CD4-positive, alpha-beta T cell treated with Interleukin-10 for 1 hour (primary cell): Measurements from ENCODE around the gene RBM20.
"Not testable (repeated sequence)": the region's sequence is repeated elsewhere in the genome, so short reads cannot be mapped to it uniquely, and the experiment has no call there.

ENCODE experiments used
- DNase-seq: peaks from one replicate; pipeline ENCODE4 v3.0.0-alpha.2; 2020

RBM20 gene

GRCh38 chr10:110679486-110680272 lies 35.5 kb downstream of the RBM20 start:
- no peak for DNase-seq

GRCh38 chr10:110680273-110681020 lies 36.3 kb downstream of the RBM20 start:
- DNase-seq: no peak

GRCh38 chr10:110681023-110681681 lies 37.0 kb downstream of the RBM20 start:
- peak; percentile 30 for DNase-seq

- no peak for DNase-seq
Measured at GRCh38 chr10:110682348-110682747, 38.2 kb downstream of the RBM20 start.

GRCh38 chr10:110684800-110685446 lies 40.8 kb downstream of the RBM20 start:
- DNase-seq: no peak

- no peak for DNase-seq
Measured at GRCh38 chr10:110686047-110686446, 41.9 kb downstream of the RBM20 start.

DNA sequence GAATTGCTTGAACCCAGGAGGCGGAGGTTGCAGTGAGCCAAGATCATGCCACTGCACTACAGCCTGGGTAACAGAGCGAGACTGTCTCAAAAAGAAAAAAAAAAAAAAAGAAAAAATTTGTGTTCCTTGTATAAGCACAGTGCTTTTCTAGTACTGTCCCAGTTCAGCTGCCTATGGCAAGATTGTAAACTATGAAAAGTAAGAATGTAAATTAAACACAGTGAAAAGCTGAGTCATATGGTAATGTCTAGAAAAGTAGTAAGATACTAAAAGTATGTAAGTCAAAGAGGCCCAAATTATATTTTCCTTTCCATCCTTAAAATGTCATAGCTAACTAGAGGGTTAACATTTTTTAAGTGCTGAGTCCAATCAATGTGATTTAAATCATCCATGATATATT lies 42.8 kb downstream of the RBM20 start:
- DNase-seq: no peak

DNA sequence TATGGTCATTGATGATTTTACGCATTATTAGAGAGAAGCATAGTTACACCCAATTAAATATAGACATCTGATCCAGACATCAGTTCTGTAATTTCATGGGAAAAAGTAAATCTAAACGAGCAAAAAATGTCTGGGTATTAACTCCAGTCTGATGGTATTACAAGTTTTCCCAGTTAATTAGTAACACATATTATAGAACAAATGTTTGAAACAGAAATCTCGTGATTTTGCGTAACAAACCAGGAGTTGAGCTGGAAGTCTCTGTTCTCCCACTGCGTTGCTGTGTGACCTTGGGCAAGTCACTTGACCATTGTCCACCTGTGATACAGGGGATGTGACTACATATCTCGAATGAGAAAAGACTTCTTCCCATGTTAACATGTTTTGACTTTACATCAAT lies 43.3 kb downstream of the RBM20 start:
- no peak for DNase-seq

DNA sequence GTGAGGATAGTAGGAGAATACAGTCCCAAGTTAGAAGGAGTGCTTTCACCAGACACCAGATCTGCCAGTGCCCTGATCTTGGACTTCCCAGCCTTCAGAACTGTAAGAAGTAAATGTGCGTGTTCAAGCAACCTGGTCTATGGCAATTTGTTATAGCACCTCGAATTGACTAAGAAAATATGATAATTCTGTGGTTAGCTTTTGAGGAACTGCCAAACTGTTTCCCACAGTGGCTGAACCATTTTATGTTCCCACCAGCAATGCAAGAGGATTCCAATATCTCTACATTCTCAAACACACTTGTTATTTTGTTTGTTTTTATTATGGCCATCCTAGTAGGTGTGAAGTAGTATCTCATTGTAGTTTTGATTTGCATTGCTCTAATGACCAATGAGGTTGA lies 47.0 kb downstream of the RBM20 start:
- DNase-seq: no peak

DNA sequence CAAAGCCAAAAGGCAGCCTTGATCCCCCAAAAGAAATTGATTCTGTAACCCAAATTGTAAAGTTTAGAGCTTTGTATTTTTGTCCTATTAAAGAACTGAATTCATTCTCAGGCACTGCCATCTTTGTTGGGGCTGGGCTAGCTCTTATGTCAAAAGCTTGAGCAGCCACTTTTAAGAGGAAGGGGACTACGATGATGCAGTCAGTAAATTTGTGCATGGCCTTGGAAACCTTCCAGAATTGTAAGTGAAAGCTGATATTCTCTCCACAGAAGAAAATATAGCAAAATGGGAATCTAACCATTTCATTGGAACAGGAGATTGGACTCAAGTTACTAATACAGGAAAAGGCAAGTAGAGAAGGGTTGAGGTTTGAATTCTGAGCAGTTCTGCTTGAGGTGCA lies 50.1 kb downstream of the RBM20 start:
- DNase-seq: no peak

DNA sequence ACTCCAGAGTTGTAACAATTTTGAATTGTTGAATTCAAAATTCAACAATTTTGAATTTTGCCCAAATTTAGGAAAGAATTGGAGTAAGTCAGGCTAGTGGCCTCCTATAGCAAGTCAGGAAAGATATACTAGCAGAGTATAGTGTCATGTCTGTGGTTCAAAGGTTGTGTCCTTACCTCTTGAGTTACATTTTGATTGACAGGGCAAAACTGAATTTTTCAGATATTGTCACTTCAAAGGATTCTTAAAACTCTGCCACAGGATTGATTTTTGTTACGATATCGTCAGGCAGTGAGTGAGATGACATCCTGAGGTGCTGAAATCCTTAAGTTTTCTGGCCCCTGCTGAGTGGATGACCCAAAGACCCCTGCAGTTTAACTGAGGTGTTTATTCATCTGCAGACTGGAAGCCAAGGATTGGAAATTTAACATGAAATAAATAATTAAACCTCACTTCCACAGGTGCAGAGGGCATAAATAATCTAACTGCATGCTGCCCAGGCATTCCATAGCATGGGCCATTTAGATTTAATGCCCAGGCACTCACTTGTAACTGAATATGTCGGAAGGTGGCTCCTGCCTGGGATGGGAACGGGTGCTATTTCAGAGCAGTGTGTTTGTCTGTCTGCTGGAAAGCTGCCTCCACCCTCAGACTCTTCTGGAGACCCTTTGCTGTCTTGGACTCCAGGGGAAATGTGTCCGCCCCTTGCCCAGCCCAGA lies 50.8 kb downstream of the RBM20 start:
- no peak for DNase-seq

- DNase-seq: no peak
Measured at GRCh38 chr10:110695539-110695886, 51.4 kb downstream of the RBM20 start.

DNA sequence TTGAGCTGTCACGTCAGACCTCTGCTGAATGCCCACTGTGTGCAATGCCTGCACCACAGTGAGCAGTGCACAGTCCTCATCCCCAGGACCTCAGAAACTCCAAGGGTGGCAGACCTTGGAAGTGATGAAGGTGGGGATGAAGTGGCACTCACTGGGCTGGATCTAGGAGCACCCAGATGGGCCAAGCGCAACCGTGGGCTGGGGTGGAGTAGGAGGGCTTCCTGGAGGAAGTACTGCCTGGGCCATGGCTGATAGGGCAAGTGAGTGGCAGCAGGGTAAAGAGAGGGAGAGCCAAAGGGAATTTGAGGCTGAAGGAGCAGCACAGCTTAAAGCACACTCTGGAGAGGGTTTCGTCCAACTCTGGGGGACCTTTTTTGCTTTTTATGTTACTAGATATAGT lies 52.3 kb downstream of the RBM20 start:
- no peak for DNase-seq

- no peak for DNase-seq
Measured at GRCh38 chr10:110698340-110698739, 54.2 kb downstream of the RBM20 start.

- DNase-seq: no peak
Measured at GRCh38 chr10:110698782-110699201, 54.7 kb downstream of the RBM20 start.

- no peak for DNase-seq
Measured at GRCh38 chr10:110699859-110700468, 55.8 kb downstream of the RBM20 start.

DNA sequence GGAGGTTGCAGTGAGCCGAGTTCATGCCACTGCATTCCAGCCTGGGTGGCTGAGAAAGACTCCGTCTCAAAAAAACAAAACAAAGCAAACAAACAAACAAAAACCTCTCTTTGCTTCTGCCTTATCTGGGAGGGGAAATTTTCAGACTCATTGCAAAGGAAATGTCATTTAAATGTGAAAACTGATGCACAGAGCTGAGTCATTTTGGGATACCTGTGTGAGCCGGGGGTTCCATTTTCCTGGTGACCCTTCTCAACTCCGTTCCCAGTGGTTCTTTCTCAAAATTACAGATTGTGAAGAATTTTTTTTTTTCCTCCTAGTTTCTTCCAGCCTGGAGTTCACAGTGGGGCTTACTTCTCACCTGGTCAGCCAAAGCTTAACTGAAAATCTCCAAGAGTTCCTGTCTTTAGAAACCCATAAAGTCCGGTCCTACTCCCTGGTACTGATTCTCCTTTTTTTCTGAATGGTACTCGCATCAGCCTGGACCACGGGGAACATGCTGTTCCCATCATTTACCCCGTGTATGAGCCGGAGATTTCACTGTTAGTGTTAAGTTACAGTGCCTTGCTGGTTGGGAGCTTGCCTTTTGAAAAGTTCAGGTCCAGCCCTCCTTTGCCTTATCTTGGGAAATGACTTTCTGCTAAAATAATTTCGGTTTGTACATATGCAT lies 56.9 kb downstream of the RBM20 start:
- no peak for DNase-seq

GRCh38 chr10:110701617-110701971 lies 57.5 kb downstream of the RBM20 start:
- DNase-seq: no peak

- no peak for DNase-seq
Measured at GRCh38 chr10:110704070-110704469, 59.9 kb downstream of the RBM20 start.

- no peak for DNase-seq
Measured at GRCh38 chr10:110704906-110705476, 60.9 kb downstream of the RBM20 start.

DNA sequence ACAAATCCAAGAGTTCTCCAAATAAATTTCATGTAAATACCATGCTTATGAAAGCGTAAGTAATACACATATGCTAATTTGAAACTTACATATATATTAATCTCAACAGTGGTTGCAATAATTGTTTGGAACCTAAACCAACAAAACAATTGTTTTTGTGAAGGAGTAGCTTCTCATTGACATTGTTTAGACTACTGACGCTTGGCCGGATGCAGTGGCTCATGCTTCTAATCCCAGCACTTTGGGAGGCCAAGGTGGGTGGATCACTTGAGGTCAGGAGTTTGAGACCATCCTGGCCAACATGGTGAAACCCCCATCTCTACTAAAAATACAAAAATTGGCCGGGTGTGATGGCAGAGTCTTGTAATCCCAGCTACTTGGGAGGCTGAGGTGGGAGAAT lies 61.5 kb downstream of the RBM20 start:
- not testable (repeated sequence) for DNase-seq
